Adrenal gland (tissue), 5 donors: ENCODE measurements around the gene EVI5L.

ENCODE experiments used
- POLR2A ChIP-seq, 2 donors: fragments of 450-650 bp; IDR thresholded peaks; one replicate each; pipeline ENCODE4 v1.6.1; 2017; ENCODE audit warnings: antibody characterized with exemption in 2 of 2, mild to moderate bottlenecking in 2 of 2, moderate library complexity in 1 of 2
- TF ChIP-seq, protein P1 (sequence below), 6 experiments: fragments of 450-650 bp in 4 of 6; fragments of 200-600 bp in 2 of 6; sonication (generic) in 1 of 6; IDR thresholded peaks; 1 replicate in 5 of 6; 2 replicates in 1 of 6; pipeline versions ENCODE4 v1.5.1 to v1.8.0; 2016 to 2021; ENCODE audit warnings: antibody characterized with exemption in 6 of 6, mild to moderate bottlenecking in 2 of 6, moderate library complexity in 1 of 6
- donor health status: DM: no; HTN: no; CAD: no.

DNA sequence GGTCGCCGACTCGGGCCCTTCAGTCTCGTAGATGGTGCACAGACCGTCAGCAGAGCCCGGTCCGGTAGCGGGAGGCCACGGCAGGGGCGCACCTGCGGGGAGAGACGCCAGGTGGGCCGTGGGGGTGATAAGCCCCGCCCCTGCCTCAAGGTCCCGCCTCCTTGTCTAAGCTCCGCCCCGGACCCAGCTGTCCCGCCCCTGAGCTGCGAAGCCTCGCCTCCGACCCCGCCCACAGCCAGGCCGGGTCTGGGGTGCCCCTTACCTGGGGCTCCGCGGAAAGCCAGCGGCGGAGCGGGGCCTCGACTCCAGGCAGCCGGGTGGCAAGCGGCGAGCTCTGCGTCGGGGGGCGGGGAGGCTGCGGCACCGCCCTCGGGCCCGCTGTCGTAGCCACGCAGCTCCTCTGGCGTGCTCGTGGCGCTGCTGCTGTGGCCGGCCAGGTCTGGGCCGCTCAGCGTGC lies 39.5 kb downstream of the EVI5L start:
- TF ChIP-seq, protein P1, sequence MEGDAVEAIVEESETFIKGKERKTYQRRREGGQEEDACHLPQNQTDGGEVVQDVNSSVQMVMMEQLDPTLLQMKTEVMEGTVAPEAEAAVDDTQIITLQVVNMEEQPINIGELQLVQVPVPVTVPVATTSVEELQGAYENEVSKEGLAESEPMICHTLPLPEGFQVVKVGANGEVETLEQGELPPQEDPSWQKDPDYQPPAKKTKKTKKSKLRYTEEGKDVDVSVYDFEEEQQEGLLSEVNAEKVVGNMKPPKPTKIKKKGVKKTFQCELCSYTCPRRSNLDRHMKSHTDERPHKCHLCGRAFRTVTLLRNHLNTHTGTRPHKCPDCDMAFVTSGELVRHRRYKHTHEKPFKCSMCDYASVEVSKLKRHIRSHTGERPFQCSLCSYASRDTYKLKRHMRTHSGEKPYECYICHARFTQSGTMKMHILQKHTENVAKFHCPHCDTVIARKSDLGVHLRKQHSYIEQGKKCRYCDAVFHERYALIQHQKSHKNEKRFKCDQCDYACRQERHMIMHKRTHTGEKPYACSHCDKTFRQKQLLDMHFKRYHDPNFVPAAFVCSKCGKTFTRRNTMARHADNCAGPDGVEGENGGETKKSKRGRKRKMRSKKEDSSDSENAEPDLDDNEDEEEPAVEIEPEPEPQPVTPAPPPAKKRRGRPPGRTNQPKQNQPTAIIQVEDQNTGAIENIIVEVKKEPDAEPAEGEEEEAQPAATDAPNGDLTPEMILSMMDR (IDR thresholded peaks at IDR 0.05) = peak in 3 of 6 experiments; percentile 5 to 27 (median 7)
- no peak for TF ChIP-seq POLR2A (IDR thresholded peaks at IDR 0.05)
